ENCODE results near the gene TBPL2. TPM values are rescaled to one million over a fixed set of nuclear protein-coding genes. Genes with fewer than 3 reads are reported as not detected.

TBPL2 gene
- total RNA-seq: not detected in 2 replicates

DNA sequence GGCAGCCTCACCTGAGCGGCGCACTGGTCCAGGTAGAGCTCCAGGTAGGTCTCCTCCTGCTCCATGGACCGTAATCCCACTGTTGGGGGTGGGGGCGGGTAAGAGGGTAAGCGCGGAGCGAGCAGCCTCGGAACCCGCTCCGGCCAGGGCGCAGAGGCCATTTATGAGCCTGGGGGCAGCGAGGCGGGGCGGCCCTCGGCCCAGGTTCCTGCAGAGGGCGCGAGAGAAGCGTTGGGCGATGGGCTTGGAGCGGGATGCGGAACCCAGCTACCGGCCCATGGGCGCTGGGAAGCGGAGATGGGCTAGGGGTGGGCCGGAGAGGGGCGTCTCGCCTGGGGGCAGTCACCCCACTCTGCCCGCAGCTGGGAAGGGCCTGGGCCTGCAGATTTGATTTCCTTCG is at the start of gene TBPL2:
TSS of gene TBPL2 (minus strand) at position 232 of the 400 bp plus-strand sequence. CDS start at position 65, 167 bp downstream.

GRCh38 chr14:55411426-55412389 is 28.7 kb downstream of the TBPL2 start, which contains the start of gene ATG14:
TSS of gene ATG14 (minus strand) at chr14:55411830. CDS start at chr14:55411822, 8 bp downstream.

Other genes with a start within 250 kb of the TBPL2 start
- gene DLGAP5, start 249.0 kb downstream of the TBPL2 start, total RNA-seq: 51.6 and 57.8 TPM in 2 replicates
- 17.4 and 18.5 TPM in 2 replicates for gene FBXO34, start 169.2 kb downstream of the TBPL2 start, total RNA-seq
- gene ATG14, start 28.8 kb downstream of the TBPL2 start, total RNA-seq: 9.2 and 12.8 TPM in 2 replicates
- gene KTN1, start 139.6 kb upstream of the TBPL2 start, total RNA-seq: 72.4 and 90.9 TPM in 2 replicates

All from myometrial cell (primary cell).